Ecto neural progenitor cell (in vitro differentiated cells): Measurements from ENCODE around the gene MYOM3.

Experiments used
- DNase-seq: peaks from one replicate; pipeline ENCODE4 v3.0.0-alpha.2; 2018; ENCODE audit warnings: low spot score

Gene MYOM3

DNA sequence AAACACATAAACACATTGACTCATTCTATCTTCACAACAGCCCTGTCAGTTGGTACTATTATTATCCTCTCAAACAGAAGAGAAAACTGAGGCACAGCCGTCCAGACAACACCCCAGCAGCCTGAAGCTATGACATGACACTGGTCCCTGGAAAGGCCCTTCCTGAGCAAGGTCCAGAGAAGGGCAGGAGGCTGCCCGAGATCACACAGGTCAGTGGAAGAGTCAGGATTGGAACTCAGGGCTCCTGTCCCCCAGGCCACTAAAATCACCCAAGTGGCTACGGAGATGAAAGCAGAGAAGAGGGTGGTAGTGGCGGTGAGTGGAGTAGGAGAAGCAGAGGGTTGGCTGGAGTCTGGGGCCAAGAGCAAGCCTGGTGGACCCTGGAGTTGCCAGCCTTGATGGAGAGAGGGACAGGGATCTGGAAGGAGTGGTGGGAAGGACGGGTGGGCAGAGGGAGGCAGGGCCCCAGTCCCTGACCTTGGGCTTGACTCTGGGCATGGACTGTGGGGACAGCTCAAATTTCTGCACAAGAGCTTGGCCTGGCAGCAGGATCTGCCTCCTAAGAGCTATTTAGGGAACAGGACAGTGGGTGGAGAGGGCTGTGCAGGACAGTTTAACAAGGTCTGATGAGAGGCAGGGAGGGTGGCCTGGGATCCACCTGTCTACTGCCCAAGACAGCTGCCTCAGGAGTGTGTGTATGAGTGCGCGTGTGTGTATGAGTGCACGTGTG, 15.8 kb downstream of the MYOM3 start:
- DNase-seq = no peak

DNA sequence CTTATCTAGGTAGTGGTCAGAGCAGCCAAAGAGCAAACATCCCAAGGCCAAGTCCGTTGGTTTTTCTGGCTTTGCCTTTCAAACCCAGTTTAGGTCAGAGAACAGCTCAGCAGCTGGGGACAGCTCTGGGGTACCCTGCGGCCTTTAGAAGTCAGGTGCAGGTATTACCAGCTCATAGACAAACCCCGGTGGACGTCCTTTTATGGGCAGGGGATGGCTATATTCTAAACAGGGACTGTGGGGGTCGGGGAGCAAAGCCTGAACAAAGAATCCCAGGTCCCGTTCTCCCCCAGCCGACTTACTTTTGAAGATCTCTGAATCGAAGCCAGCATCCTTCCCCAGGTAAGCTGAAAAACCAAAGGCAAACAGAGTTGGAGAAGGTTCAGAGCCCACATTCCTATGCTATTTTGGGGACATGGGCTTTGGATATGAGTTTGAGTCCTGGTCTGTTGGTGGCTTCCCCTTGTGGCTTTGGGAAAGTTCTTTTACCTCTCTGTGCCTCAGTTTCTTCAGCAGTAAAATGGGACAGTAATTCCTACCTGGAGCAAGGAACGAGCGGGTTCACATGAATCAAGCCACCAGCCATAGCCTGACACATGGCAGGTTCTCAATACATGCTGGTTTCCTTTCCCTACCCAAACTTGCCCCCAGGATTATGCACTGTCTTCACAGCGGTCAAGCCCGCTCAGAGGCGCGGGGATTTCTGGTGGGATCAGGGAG, 16.6 kb downstream of the MYOM3 start:
- no peak for DNase-seq

DNA sequence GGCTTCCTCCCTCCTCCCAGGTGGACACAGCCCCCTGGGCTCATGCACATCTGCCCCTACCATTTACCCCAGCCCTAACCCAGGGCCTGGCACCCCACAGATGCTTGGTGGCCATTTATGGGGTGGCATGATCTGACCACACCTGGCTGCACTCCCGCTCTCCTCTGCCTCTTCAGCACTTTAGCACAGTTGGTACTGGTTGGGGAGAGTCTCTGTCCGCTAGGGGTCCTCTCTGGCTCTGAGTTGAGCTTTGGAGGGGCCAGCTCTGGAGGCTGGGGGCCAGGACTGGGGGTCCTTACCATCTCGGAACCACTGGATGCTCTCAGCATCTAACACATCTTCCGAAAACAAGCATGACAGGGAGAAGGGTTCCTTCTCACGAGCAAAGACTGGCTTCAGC, 17.4 kb downstream of the MYOM3 start:
- no peak for DNase-seq

DNA sequence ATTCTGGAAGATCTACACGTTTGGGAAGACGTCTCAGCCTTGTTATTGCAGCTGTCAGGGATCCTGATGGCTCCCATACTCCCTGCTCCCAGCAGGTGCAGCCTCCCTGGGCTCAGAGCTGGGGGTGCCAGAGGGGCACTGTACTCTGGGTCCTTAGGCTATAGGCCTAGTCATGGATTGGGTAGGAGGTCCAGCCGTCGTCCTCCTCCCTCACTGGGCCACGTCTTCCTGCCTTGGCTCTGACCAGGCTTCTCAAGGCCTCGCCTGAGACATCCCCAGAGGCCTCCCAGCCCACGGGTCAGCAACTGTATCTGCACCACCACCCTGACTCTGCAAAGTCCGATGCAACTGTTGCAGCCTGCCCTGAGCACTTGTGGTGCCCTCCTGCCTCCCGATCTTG, 18.2 kb downstream of the MYOM3 start:
- DNase-seq = no peak

DNA sequence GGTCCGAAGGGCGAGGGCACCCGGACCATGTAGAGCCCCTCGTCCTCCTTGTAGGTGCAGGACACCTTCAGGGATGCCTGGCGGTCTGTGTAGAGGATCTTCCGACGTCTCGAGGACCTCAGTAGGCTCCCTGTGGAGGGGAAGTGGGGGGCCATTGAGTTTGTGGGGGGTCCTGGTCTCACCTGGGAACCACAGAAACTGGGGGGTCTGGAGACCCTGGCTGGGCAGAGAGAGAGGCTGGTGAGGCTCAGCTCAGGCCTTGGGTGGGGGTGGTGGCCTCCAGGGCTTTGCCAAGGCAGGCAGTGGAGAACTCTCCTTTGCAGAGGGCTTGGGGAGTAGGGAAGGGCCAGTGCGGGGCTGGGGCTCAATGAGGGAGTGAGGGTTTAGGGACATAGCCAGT, 19.0 kb downstream of the MYOM3 start:
- DNase-seq = no peak

DNA sequence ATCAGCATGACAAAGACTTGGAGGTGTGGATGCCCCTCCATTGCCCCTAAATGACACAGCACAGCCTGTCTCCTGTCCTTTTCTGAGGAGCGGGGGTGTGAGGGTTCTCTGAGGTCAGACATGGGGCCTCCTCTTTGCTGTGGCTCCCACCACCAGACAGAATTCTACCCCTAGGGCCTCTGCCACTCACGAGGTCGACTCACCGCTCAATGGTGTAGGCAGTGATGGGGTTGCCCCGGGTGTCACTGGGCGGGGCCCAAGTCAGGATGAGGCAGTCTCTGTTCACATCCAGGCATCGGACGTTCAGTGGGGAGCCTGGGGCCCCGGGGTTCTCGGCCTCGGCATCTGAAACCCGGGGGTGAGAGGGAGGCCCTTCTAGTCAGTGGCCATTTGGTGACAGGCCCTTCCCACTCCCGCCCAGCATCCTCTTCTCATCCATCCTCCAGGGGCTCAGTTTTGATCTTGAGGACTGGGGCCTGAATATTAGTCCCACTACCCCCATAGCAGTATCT, 19.9 kb downstream of the MYOM3 start:
- DNase-seq = no peak

DNA sequence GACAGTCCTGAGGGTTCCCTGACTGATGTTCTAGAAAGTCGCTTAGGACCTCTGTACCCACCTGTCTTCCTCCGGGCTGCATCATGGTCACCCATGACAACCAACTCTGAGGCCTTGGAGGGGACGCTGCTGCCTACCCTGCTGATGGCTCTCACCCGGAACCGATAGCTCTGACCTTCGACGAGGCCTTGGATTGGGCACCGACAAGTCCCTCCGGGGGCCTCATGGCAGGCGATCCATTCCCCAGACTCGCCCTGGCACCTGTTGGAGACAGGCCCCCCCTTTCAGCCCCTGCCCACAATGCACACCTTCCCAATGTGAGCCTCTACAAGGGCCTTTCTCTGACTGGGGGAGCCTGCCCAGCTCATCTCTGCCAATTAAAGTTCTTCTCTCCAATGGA, 21.2 kb downstream of the MYOM3 start:
- DNase-seq = no peak

DNA sequence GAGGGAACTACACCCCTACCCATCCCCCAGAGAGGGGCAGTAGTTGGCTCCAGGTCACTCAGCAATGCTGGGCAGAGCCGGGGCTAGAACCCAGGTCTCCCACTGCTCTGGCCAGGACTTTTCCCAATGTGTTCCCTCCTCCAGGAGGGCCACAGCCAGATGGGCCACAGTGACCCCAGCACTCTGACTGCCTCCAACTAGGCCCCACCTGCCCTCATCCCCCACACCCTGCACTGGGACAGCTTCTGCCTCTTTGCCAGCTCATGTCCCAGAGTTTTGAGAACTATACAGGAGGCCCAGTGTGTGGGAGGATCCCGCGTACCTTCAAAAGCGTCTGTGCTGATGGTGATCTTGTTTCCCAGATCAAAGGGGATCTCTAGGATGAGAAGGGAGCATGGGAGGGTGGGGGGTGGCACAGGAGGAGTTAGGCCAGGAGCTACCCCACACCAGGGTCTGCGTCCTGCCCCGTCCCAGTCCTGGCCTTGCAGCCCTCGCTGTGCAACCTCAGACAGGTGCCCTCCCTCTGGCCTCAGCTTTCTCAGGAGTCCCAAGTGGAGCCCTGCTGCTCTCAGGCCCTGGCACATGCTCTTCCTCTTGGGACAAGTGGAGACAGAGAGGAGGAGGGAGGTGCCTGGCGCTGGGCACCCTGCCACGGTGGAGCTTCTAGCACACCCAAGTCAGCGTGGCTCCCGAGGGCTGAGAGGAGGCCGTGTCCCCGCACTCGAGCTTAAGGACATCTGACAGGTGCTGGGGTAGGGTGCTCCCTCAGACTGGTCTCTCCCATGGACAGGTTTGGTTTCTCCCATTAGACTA, 22.0 kb downstream of the MYOM3 start:
- DNase-seq = no peak

DNA sequence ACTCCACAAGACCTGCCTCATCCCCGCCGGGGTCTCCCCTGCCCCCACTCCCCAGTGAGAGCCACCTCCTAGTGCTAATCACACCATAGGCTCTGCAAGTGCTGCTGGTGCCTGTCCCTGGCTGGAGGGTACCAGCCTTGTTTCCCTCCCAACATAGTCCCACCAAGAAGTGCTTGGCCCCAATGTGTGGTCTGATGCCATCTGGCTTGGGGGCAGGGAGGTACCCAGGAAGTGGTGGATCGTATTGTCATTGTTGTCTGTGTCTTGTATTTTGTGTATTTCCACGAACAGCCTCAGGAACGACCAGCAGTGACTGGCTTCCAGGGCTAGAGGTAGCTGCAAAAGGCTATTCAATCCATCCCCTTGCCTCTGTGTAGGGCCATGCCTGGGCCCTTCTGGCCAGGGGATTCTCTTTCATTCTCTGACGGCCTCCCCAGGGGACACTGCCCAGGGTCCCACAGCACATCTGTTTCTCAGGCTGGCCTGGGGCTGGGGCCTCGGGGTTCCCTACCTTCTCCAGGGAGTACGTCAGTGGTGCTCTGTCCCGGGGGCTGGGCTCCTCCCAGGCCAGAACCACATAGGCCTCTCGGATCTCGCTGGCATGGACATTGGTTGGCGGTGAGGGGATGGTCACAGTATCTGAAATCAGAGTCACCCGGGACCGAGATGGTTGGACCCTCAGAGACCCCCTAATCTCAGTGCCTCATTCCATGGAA, 22.8 kb downstream of the MYOM3 start:
- DNase-seq = no peak

DNA sequence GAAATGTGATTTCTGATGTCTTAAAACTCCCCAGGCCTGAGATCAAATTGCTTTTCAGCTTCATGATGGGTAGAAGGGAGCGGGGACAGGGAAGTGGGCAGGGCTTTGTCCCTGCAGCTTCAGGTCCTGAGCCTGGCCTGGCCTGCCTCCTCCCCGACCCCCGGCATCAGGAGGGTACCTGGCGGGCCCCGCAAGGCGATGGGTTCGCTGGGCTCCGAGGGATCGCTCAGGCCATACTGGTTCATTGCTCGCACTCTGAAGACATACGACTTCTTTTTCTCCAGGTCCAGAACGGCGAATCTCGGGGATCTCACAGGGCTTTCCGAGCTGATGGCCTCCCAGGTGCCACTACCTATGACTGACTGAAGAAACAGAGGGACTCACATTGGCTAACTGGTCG, 25.5 kb downstream of the MYOM3 start:
- no peak for DNase-seq

DNA sequence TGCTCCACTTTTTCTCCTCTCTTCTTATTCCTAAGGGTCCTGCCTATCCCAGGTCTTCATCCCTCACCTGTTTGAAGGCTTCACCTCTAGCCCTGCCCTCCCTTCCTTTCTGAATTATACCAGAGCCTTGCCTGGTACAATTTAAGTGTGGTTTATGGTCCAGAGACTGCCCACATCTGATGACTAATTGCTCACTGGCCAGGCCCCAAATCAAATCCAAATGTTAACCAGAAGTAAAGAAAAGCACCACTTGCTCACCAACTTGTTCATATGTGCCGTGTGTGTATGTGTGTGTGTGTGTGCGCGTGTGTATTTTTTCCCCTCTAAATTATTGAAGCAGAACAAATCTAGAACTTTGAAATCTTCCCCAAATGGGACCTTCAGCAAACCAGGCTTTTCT, 26.4 kb downstream of the MYOM3 start:
- no peak for DNase-seq

DNA sequence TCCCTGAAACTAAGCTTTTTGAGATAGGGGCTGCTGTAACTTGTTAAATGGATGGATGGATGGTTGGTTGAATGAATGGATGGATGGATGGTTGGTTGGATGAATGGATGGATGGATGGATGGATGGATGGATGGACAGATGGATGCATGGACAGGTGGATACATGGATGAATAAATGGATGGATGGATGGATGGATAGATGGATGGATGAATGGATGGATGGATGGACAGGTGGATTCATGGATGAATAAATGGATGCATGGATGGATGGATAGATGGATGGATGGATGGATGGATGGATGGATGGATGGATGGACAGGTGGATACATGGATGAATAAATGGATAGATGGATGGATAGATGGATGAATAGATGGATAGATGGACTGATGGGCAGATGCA, 26.9 kb downstream of the MYOM3 start:
- no peak for DNase-seq

DNA sequence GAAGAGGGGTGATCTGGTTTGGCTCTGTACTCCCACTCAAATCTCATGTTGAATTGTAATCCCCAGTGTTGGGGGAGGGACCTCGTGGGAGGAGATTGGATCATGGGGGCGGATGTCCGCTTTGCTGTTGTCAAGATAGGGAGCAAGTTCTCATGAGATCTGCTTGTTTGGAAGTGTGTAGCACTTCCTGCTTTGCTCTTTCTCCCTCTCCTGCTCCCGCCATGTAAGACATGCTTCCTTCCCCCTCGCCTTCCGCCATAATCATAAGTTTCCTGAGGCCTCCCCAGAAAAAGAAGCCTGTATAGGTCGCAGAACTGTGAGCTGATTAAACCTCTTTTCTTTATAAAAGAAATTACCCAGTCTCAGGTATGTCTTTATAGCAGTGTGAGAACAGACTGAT, 27.9 kb downstream of the MYOM3 start:
- no peak for DNase-seq

DNA sequence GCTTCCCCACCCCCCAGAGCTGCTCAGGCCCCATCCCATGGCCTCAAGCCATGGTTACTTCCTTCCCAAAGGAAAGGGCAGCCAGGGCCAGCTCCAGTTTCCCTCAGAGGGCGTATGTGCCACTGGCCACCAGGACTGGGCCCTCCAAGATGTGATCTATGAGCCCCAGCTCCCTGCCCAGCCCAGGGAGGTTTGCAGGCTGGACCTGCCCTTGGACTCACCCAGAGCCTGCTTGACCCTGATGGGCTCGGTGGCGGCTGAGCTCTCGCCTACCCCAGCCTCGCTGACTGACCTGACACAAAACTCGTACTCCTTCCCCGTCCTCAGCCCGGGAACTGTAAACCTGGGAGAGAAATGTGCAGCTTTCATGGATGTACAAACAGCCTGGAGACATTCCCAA, 29.6 kb downstream of the MYOM3 start:
- DNase-seq = no peak

DNA sequence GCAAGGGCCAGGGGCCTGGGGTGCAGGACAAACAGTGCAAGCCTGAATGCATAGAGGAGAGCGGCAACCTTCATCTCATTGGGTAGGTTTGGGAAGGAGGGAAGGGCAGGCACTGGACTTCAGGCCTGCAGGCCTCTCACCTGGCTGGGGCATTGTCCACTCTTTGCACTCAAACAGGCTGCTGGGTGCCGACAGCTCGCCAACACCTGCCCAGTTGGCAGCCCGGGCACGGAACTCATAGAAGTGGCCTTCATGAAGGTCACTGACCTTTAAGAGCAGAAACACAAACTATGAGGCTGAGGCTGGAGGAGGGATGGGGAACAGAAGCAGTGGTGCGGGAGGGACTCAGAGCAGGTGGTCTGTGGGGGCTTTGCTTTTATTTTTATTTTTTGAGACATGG, 30.7 kb downstream of the MYOM3 start:
- no peak for DNase-seq

DNA sequence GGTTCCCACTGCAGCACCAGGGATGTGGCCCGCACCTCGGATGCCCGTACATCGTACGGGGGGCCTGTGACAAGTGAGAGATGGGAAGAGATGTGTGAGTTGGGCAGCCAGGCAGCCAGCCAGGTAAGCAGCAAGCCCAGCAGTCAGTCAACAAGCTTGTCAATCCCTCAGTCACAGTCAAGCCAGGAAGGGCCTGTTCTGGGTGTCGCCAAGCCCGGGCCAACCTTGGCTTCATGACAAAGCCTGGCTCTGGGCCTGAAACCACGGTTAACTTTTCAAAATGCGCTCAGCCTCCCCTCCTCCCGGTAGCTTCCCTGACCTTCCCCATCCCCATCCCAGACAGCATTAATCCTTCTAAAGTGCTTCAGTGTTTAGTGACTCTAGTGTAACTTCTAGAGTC, 31.8 kb downstream of the MYOM3 start:
- no peak for DNase-seq

DNA sequence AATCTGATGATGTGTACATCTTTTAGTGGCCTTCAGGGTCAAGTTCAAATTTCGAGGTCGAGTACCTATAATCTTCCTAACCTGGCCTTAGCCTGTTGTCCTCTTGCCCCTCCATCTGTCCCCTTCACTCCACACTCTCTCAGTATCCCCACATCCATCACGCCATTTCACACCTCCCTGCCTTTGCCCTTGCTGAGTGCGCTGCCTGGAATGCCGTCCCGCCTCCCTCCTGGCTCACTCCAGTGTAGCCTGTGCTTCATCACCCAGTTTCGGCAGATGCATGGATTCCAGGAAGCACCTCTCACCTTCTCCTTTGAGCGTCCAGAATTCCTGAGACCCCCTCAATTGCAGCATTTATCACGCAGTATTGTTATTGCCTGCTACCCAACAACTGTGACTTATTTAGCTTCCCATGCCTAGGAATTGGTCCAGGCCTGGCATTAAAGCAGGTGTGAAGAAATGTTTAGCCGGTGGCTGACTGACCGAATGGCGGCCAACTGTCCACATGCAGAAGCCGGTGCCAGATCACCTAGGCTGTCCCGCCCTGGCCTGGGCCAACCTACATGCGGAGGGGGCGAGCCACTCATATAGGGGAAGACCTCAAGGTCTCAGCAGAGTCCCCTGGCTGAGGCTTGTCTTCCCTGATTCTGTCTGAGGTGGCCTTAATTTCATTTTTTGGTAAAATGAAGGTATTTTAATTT, 34.5 kb downstream of the MYOM3 start:
- no peak for DNase-seq

DNA sequence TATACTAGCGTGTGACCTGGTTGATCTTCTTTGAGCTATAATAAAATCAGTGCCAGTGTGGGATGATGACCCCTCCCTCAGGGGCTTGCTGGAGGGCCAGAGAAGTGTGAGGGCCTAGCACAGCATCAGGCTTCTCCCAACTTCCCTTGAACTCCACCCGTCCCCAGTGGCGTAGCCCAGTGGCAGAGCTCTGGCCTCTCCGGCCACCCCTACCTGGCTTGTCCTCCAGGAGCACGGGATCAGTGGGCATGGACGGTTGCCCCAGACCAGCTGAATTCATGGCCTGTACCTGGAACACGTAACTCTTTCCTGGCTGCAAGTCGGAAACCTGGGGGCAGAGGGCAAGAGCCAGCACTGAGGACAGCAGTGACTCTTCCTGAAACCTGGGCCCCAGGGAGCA, 36.0 kb downstream of the MYOM3 start:
- DNase-seq = no peak

DNA sequence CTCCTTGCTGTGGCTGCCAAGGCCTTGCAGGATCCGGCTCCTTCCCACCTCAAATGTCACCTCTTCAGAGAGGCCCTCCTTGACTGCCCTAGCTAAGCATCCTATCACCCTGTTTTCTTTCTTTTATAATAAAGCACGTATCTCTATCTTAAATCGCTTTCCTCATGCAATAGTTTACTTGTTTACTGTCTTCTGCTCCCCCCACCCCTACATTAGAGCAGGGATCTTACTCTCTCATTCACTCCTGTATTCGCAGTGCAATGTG, 36.4 kb downstream of the MYOM3 start:
- DNase-seq = no peak

DNA sequence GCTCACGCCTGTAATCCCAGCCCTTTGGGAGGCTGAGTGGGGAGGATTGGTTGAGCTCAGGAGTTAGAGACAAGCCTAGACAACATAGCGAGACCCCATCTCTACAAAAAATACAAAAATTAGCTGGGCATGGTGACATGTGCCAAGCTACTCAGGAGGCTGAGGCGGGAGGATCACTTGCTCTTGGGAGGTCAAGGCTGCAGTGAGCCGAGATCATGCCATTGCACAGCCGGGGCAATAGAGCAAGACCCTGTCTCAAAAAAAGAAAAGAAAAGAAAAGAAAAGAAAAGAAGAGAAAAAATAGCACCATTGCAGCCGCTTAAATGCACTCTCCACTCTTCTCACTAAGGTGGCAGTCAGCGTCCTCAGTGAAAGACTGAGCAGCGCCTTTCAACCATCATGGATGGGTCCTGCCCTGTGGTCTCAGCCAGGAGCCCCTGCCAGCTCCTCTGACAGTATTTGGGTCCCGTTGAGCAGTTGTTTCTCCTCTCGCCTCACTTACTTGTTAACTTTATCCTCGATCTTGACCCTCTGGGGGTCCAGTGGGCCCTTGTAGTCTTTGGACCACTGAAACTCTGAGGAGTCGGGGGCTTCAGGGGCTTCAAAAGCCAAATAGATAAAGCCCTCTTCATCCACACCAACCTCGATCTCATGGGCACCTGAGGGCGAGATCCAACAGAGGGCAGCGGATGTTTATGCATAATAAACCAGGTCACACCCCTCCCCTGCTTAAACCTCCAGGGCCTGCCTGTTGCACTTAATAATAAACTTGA, 36.9 kb downstream of the MYOM3 start:
- no peak for DNase-seq

DNA sequence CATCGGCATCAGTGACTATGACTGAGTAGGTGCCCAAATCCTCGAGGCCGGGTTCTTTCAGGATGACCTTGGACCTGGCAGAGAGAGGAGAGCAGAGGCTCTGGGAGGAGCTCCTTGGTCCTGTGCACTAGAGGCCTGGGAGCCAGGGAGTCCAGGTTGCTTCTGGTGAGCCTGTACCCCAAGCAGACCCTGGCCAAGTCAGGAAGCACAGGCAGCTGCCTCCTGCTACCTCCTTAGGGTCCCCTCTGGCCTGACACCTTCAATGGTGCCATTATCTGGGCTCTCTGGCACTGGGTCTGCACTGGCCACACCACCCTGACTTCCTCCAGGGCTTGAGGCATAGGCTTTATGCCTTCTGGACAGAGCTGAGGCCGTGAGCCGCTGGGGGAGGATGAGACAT, 37.7 kb downstream of the MYOM3 start:
- DNase-seq = no peak
